NCI-H1436 (cell line): ENCODE data around the gene CDK11A.
"Not testable (repeated sequence)": the region's sequence is repeated elsewhere in the genome, so short reads cannot be mapped to it uniquely, and the experiment has no call there.

Experiments used
- DNase-seq: peaks from one replicate; lab custom pipeline; 2025; lab: John Stamatoyannopoulos, UW

Gene CDK11A

GRCh38 chr1:1754051-1754815 lies 30.1 kb upstream of the CDK11A start:
- no peak for DNase-seq

- DNase-seq, result no peak
These were observed 29.4 kb upstream of the CDK11A start for GRCh38 chr1:1753607-1754005.

- no peak for DNase-seq
These were observed 28.8 kb upstream of the CDK11A start for GRCh38 chr1:1752636-1753606.

- no peak for DNase-seq
These were observed 28.0 kb upstream of the CDK11A start for GRCh38 chr1:1752190-1752589.

- not testable (repeated sequence) for DNase-seq
These were observed 25.8 kb upstream of the CDK11A start for GRCh38 chr1:1749941-1750340.

- DNase-seq, result no peak
These were observed 24.6 kb upstream of the CDK11A start for GRCh38 chr1:1748686-1749321.

GRCh38 chr1:1746566-1746909 lies 22.4 kb upstream of the CDK11A start:
- not testable (repeated sequence) for DNase-seq

- peak; percentile 45 for DNase-seq
These were observed 21.8 kb upstream of the CDK11A start for GRCh38 chr1:1745651-1746565.

GRCh38 chr1:1742529-1742928 lies 18.4 kb upstream of the CDK11A start:
- DNase-seq, result not testable (repeated sequence)

- not testable (repeated sequence) for DNase-seq
These were observed 16.9 kb upstream of the CDK11A start for GRCh38 chr1:1741013-1741412.

GRCh38 chr1:1738799-1739337 lies 14.7 kb upstream of the CDK11A start:
- DNase-seq, result not testable (repeated sequence)

GRCh38 chr1:1737675-1738590 lies 13.8 kb upstream of the CDK11A start:
- DNase-seq, result not testable (repeated sequence)

GRCh38 chr1:1732381-1732780 lies 8.2 kb upstream of the CDK11A start:
- no peak for DNase-seq

GRCh38 chr1:1730870-1731269 lies 6.7 kb upstream of the CDK11A start:
- DNase-seq, result no peak

GRCh38 chr1:1730230-1730629 lies 6.1 kb upstream of the CDK11A start:
- not testable (repeated sequence) for DNase-seq

GRCh38 chr1:1729116-1729816 lies 5.1 kb upstream of the CDK11A start:
- DNase-seq, result not testable (repeated sequence)

GRCh38 chr1:1728308-1729005 lies 4.3 kb upstream of the CDK11A start:
- DNase-seq, result not testable (repeated sequence)

GRCh38 chr1:1727131-1727651 lies 3.0 kb upstream of the CDK11A start:
- DNase-seq, result not testable (repeated sequence)
